A549 (cell line): ENCODE measurements around the gene ABCG5. TPM values are rescaled to one million over a fixed set of nuclear protein-coding genes. Genes with fewer than 3 reads are reported as not detected.

ENCODE experiments used
- ATAC-seq, 2 experiments: fragments of 200-7000 bp in 1 of 2; fragments of >200 bp in 1 of 2; cut with Nextera tagmentation in 1 of 2; cut with Tn5 transposase in 1 of 2; 3 replicates each; pipeline versions ENCODE4 v1.8.0 to v1.9.1; 2018 to 2020; ENCODE audit warnings: mild to moderate bottlenecking in 1 of 2, moderate library complexity in 1 of 2
- CTCF ChIA-PET: fragments of 300-600 bp; sonication (Branson Sonifier 250); formaldehyde crosslinking; extraction: SDS; loops from one replicate; lab custom pipeline; 2021; ENCODE audit warnings: antibody characterized with exemption, inconsistent platforms; lab: Yijun Ruan, JAX
- POLR2A ChIA-PET: fragments of 350-600 bp; formaldehyde crosslinking; extraction: SDS; loops from one replicate; lab custom pipeline; 2021; ENCODE audit warnings: antibody characterized with exemption, inconsistent platforms; lab: Yijun Ruan, JAX
- DNase-seq, 2 experiments: peaks; one replicate each; pipeline versions ENCODE4 v3.0.0 to v3.0.0-alpha.2; 2011 to 2016; ENCODE audit warnings: low read depth in 1 of 2, low spot score in 1 of 2
- FAIRE-seq: peaks from 2 replicates; lab custom pipeline; 2011; peaks lifted over from hg19 to GRCh38; lab: Jason Lieb, UNC
- H3K27ac ChIP-seq, 2 experiments: fragments of >200 bp; sonication (Bioruptor Twin); formaldehyde crosslinking; 3 replicates each; pipeline ENCODE4 v1.5.1; 2016 to 2017
- H3K4me1 ChIP-seq: fragments of >200 bp; sonication (Bioruptor Twin); formaldehyde crosslinking; 3 replicates; pipeline ENCODE4 v1.6.1; 2016
- H3K4me2 ChIP-seq: fragments of >200 bp; sonication (Bioruptor Twin); formaldehyde crosslinking; 3 replicates; pipeline ENCODE4 v1.6.1; 2016
- H3K4me3 ChIP-seq: fragments of >200 bp; sonication (Bioruptor Twin); formaldehyde crosslinking; 3 replicates; pipeline ENCODE4 v1.5.1; 2016
- H3K9me3 ChIP-seq: fragments of >200 bp; sonication (Bioruptor Twin); formaldehyde crosslinking; 3 replicates; pipeline ENCODE4 v1.6.1; 2016
- ATOH8 ChIP-seq: fragments of 250-450 bp; sonication (Bioruptor Pico); IDR thresholded peaks from 2 replicates; pipeline ENCODE4 v1.5.0; 2020; ENCODE audit warnings: low read depth, mild to moderate bottlenecking, moderate library complexity
- BHLHE40 ChIP-seq: IDR thresholded peaks from 2 replicates; pipeline ENCODE4 v1.6.1; 2012; ENCODE audit warnings: low read depth, low read length, inconsistent platforms
- CHD2 ChIP-seq: fragments of 150-350 bp; IDR thresholded peaks from 2 replicates; pipeline ENCODE4 v1.6.1; 2014; ENCODE audit warnings: low read length; ENCODE audit not compliant: partially characterized antibody
- CTCF ChIP-seq: fragments of >200 bp; sonication (Bioruptor Twin); formaldehyde crosslinking; IDR thresholded peaks from 3 replicates; pipeline ENCODE4 v1.5.1; 2016
- E2F6 ChIP-seq: IDR thresholded peaks from 2 replicates; pipeline ENCODE4 v1.6.1; 2012; ENCODE audit warnings: low read depth, borderline replicate concordance
- EHF ChIP-seq: fragments of 250-450 bp; sonication (Bioruptor Pico); IDR thresholded peaks from 2 replicates; pipeline ENCODE4 v1.5.0; 2020; ENCODE audit warnings: mild to moderate bottlenecking
- EHMT2 ChIP-seq: fragments of 200-600 bp; sonication (generic); IDR thresholded peaks from 2 replicates; pipeline ENCODE4 v1.6.1; 2016; ENCODE audit warnings: antibody characterized with exemption, low read depth, mild to moderate bottlenecking, moderate library complexity
- EP300 ChIP-seq, 2 experiments: fragments of >200 bp; sonication (Bioruptor Twin); formaldehyde crosslinking; IDR thresholded peaks; 2 replicates in 1 of 2; 3 replicates in 1 of 2; pipeline ENCODE4 v1.6.1; 2016 to 2017
- HES2 ChIP-seq: fragments of >200 bp; sonication (Bioruptor Twin); formaldehyde crosslinking; IDR thresholded peaks from 2 replicates; pipeline ENCODE4 v1.6.1; 2016
- HEYL ChIP-seq: fragments of 250-450 bp; sonication (Bioruptor Pico); IDR thresholded peaks from 2 replicates; pipeline ENCODE4 v1.8.0; 2021; ENCODE audit warnings: mild to moderate bottlenecking, moderate library complexity
- KDM1A ChIP-seq: fragments of 200-600 bp; sonication (generic); IDR thresholded peaks from 2 replicates; pipeline ENCODE4 v1.6.1; 2016; ENCODE audit warnings: low read depth, mild to moderate bottlenecking
- MAFK ChIP-seq: fragments of 450-650 bp; IDR thresholded peaks from 2 replicates; pipeline ENCODE4 v1.6.1; 2014; ENCODE audit not compliant: partially characterized antibody
- MAX ChIP-seq: IDR thresholded peaks from 2 replicates; pipeline ENCODE4 v1.6.1; 2012
- PHF8 ChIP-seq: fragments of 200-600 bp; sonication (generic); IDR thresholded peaks from 2 replicates; pipeline ENCODE4 v1.6.1; 2016; ENCODE audit warnings: low read depth, mild to moderate bottlenecking, antibody characterized with exemption, moderate library complexity, borderline replicate concordance
- RCOR1 ChIP-seq: fragments of 150-350 bp; IDR thresholded peaks from 2 replicates; pipeline ENCODE4 v1.6.1; 2014; ENCODE audit warnings: antibody characterized with exemption, low read length, low read depth
- REST ChIP-seq: fragments of 200-600 bp; sonication (generic); IDR thresholded peaks from 2 replicates; pipeline ENCODE4 v1.6.1; 2016; ENCODE audit warnings: antibody characterized with exemption, mild to moderate bottlenecking, moderate library complexity
- RNF2 ChIP-seq: fragments of 200-600 bp; sonication (generic); IDR thresholded peaks from 2 replicates; pipeline ENCODE4 v1.6.1; 2016; ENCODE audit warnings: low read depth, mild to moderate bottlenecking, antibody characterized with exemption, moderate library complexity, borderline replicate concordance
- SREBF2 ChIP-seq: fragments of 450-650 bp; IDR thresholded peaks from 2 replicates; pipeline ENCODE4 v1.6.1; 2014; ENCODE audit warnings: mild to moderate bottlenecking, moderate library complexity
- ZC3H11A ChIP-seq: fragments of 450-650 bp; IDR thresholded peaks from 2 replicates; pipeline ENCODE4 v1.6.1; 2014; ENCODE audit warnings: antibody characterized with exemption, mild to moderate bottlenecking
- WGBS: methylation state at CpG from one replicate; pipeline ENCODE4 v1.1.6; 2017; ENCODE audit errors: missing lambda C conversion rate; 5-methylcytosine and 5-hydroxymethylcytosine counted together
- polyA plus RNA-seq, 4 experiments: library from polyadenylated mRNA; depleted of rRNA in 3 of 4; stranded (reverse); fragments of >200 nt; fragmentation: RNase III in 1 of 4; extraction: RNeasy Plus Mini Kit Qiagen cat#74134 plus additional on column Dnase treatment in 1 of 4; gene quantifications; 2 replicates in 3 of 4; 3 replicates in 1 of 4; pipeline ENCODE4 v1.2.3, GENCODE V29; 2011 to 2017

ABCG5 gene
- polyA plus RNA-seq, 2 of the 4 experiments (the other 2 are of a cell fraction) = not detected

DNA sequence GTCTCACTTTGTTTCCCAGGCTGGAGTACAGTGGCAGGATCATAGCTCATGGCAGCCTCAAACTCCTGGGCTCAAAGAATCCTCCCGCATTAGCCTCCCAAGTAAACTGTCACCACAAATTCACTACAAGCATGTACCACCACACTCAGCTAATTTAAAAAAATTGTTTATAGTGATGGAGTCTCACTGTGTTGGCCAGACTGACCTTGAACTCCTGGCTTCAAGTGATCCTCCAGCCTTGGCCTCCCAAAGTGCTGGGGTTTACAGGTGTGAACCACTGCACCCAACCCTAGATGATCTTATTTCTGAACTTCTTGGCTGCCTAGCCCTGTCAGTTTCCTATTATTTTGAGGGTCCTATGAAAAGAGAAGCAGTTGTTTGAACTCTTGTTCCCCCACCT, 50.0 kb downstream of the ABCG5 start:
- no peak for ATAC-seq
- Histone ChIP-seq H3K4me2 (no peak overlapping the region), H3K4me3 (no peak overlapping the region), H3K9me3 (no peaks in the 10 kb centered on the region), H3K4me1 (no peaks in the 10 kb centered on the region), H3K27ac (no peak overlapping the region)
- whole genome bisulfite sequencing = 96% methylated on average over 1 of the region's 1 CpG
- FAIRE-seq = no peak
- TF ChIP-seq RNF2 = no peak
- TF ChIP-seq ZC3H11A = no peak
- no peak for TF ChIP-seq BHLHE40
- TF ChIP-seq MAX = no peak
- TF ChIP-seq ATOH8 = no peak
- TF ChIP-seq EP300 (IDR thresholded peaks at IDR 0.05) = no peak
- no peak for TF ChIP-seq CHD2
- TF ChIP-seq SREBF2 = no peak
- TF ChIP-seq E2F6 = no peak
- POLR2A ChIA-PET = no interaction called here
- no peak for DNase-seq
- CTCF ChIA-PET = interaction anchor here (0.6 to 1.5 kb wide), 2 partner anchors 43 to 183 kb away, joined by 3 read pairs; no protein-coding TSS in a partner anchor

DNA sequence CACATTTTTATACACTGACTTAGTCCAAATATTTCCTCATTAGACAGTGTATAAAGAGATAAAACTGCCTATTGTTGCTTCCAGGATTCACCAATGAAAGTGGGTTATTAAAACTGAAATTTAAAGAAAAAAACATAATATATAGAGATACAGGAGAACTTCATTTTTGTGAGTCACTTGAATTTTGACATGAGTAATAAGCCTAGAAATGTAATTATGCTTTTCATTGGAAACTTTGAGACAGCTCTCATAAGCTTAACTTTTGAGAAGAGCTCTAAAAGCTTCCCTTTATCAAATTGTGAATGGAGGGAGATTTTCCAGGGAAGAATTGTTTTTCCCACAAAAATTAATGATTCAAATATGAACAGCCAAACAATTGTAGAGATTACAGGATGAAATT, 50.7 kb downstream of the ABCG5 start:
- no peak for FAIRE-seq
- H3K4me3 ChIP-seq = no peak overlapping the region
- H3K9me3 ChIP-seq = no peaks in the 10 kb centered on the region
- DNase-seq = no peak
- no peak for ATAC-seq
- no peak overlapping the region for H3K27ac ChIP-seq
- ChIA-PET POLR2A (no interaction called here), CTCF (no interaction called here)
- no peak overlapping the region for H3K4me2 ChIP-seq
- no peaks in the 10 kb centered on the region for H3K4me1 ChIP-seq
- TF ChIP-seq RCOR1 (no peak), HES2 (no peak), ZC3H11A (no peak), REST (no peak), HEYL (CRISPR knock-in tag) (no peak), EHMT2 (no peak), ATOH8 (no peak), CTCF (no peak), KDM1A (no peak), EHF (CRISPR knock-in tag) (no peak), MAFK (no peak), PHF8 (no peak)
